Esophagus squamous epithelium (tissue), 4 donors: Measurements from ENCODE around the gene NUTM2E.
"Not testable (repeated sequence)": the region's sequence is repeated elsewhere in the genome, so short reads cannot be mapped to it uniquely, and the experiment has no call there.

Source experiments
- POLR2A ChIP-seq, 4 donors: fragments of 450-650 bp; IDR thresholded peaks; one replicate each; pipeline ENCODE4 v1.6.1; 2017; ENCODE audit warnings: antibody characterized with exemption in 4 of 4, mild to moderate bottlenecking in 4 of 4, moderate library complexity in 3 of 4
- TF ChIP-seq, protein P1 (sequence below), 6 experiments: fragments of 450-650 bp in 4 of 6; fragments of 200-600 bp in 2 of 6; sonication (generic) in 2 of 6; IDR thresholded peaks; one replicate each; pipeline ENCODE4 v1.5.1; 2016 to 2019; ENCODE audit warnings: antibody characterized with exemption in 6 of 6, mild to moderate bottlenecking in 4 of 6, moderate library complexity in 4 of 6

DNA sequence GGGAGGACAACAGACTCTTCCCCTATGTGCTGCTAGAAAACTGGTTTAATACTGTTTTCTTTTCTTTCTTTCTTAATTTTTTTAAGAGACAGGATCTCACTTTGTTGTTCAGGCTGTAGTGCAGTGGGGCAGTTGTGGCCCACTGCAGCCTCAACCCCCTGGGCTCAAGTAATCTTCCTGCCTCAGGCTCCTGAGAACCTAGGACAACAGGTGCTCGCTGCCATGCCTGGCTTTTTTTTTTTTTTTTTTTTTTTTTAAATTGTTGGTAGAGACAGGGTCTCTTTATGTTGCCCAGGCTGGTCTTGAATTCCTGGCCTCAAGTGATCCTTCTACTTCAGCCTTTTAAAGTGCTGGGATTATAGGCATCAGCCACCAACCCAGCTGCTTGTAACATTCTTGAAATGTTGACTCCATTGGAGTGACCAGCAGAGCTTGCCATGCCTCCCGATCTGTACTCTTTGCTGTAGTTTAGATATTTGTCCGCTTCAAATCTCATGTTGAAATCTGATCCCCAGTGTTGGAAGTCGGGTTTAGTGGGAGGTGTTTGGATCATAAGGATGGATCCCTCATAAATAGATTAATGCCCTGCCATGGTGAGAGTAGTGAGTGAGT is 34.5 kb upstream of the NUTM2E start:
- TF ChIP-seq, protein P1, sequence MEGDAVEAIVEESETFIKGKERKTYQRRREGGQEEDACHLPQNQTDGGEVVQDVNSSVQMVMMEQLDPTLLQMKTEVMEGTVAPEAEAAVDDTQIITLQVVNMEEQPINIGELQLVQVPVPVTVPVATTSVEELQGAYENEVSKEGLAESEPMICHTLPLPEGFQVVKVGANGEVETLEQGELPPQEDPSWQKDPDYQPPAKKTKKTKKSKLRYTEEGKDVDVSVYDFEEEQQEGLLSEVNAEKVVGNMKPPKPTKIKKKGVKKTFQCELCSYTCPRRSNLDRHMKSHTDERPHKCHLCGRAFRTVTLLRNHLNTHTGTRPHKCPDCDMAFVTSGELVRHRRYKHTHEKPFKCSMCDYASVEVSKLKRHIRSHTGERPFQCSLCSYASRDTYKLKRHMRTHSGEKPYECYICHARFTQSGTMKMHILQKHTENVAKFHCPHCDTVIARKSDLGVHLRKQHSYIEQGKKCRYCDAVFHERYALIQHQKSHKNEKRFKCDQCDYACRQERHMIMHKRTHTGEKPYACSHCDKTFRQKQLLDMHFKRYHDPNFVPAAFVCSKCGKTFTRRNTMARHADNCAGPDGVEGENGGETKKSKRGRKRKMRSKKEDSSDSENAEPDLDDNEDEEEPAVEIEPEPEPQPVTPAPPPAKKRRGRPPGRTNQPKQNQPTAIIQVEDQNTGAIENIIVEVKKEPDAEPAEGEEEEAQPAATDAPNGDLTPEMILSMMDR (IDR thresholded peaks at IDR 0.05) = not testable (repeated sequence)
- TF ChIP-seq POLR2A (IDR thresholded peaks at IDR 0.05) = not testable (repeated sequence)
